Breast epithelium (tissue), 4 donors: ENCODE measurements around the gene CDK19. TPM values are rescaled to one million over a fixed set of nuclear protein-coding genes. Genes with fewer than 3 reads are reported as not detected.
"Not testable (repeated sequence)": the region's sequence is repeated elsewhere in the genome, so short reads cannot be mapped to it uniquely, and the experiment has no call there.

Source experiments
- DNase-seq, 2 donors: peaks; one replicate each; pipeline ENCODE4 v3.0.0-alpha.2; 2019; ENCODE audit warnings: low spot score in 2 of 2
- H3K27ac ChIP-seq, 2 donors: fragments of 200-600 bp; sonication (generic) in 1 of 2; one replicate each; pipeline ENCODE4 v1.5.1; 2016 to 2019; ENCODE audit warnings: mild to moderate bottlenecking in 1 of 2
- H3K27me3 ChIP-seq, 2 donors: fragments of 200-600 bp; sonication (generic) in 1 of 2; one replicate each; pipeline versions ENCODE4 v1.5.1 to v1.6.0; 2017 to 2019; ENCODE audit warnings: control low read depth in 1 of 2, mild to moderate bottlenecking in 1 of 2
- H3K36me3 ChIP-seq: fragments of 200-600 bp; one replicate; pipeline ENCODE4 v1.5.1; 2019
- H3K4me1 ChIP-seq, 2 donors: fragments of 200-600 bp; sonication (generic); one replicate each; pipeline ENCODE4 v1.5.1; 2016 to 2019; ENCODE audit warnings: control low read depth in 1 of 2
- H3K4me3 ChIP-seq, 3 donors: fragments of 200-600 bp; sonication (generic); 1 replicate in 2 of 3; 2 replicates in 1 of 3; pipeline ENCODE4 v1.5.1; 2016 to 2019; ENCODE audit warnings: mild to moderate bottlenecking in 3 of 3, moderate library complexity in 2 of 3
- H3K9me3 ChIP-seq, 2 donors: fragments of 200-600 bp; sonication (generic) in 1 of 2; one replicate each; pipeline ENCODE4 v1.5.1; 2016 to 2019; ENCODE audit warnings: control low read depth in 1 of 2
- POLR2A ChIP-seq: fragments of 450-650 bp; IDR thresholded peaks from one replicate; pipeline ENCODE4 v1.6.1; 2016; ENCODE audit warnings: antibody characterized with exemption, mild to moderate bottlenecking, moderate library complexity
- POLR2AphosphoS5 ChIP-seq, 3 donors: sonication (generic); formaldehyde crosslinking; IDR thresholded peaks; one replicate each; pipeline ENCODE4 v1.6.1; 2017; ENCODE audit warnings: antibody characterized with exemption in 3 of 3
- intact Hi-C: fragments of 100-400 bp; cut with DNase I; formaldehyde crosslinking; loops from one replicate; pipeline ENCODE4 v1.15.1; 2023; ENCODE audit warnings: low total_unique reads
- total RNA-seq, 3 donors: library from RNA; depleted of rRNA; stranded (reverse); fragments of >200 nt; gene quantifications; one replicate each; pipeline ENCODE4 v1.1.0, GENCODE V29; 2016
- TF ChIP-seq, protein P1 (sequence below), 3 donors: fragments of 450-650 bp; IDR thresholded peaks; one replicate each; pipeline ENCODE4 v1.5.1; 2016 to 2017; ENCODE audit warnings: antibody characterized with exemption in 3 of 3, mild to moderate bottlenecking in 3 of 3, moderate library complexity in 3 of 3

The CDK19 gene
- total RNA-seq, 3 donors from 2014 or later: 14.1 to 17.9 (median 17.9) TPM

DNA sequence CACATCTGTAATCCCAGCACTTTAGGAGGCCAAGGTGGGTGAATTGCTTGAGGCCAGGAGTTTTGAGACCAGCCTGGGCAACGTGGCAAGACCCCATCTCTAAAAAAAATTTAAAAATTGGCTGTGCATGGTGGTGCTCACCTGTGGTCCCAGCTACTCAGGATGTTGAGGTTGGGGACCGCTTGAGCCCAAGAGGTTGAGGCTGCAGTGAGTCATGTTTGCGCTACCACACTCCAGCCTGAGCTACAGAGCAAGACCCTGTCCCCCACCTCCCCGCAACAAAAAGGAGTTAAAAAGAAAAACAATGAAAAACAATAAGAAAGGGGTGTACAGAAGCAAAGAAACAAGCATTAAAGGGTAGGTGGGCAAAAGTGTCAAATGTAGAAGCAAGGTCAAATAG lies 57.3 kb downstream of the CDK19 start:
- Histone ChIP-seq H3K27me3 (no peaks in the 10 kb centered on the region), H3K4me3 (no peak overlapping the region), H3K9me3 (no peaks in the 10 kb centered on the region), H3K27ac (no peak overlapping the region), H3K4me1 (no peaks in the 10 kb centered on the region), H3K36me3 (no peaks in the 10 kb centered on the region)
- DNase-seq: no peak
- TF ChIP-seq POLR2A (no peak), POLR2AphosphoS5 (IDR thresholded peaks at IDR 0.05) (no peak)
- TF ChIP-seq, protein P1, sequence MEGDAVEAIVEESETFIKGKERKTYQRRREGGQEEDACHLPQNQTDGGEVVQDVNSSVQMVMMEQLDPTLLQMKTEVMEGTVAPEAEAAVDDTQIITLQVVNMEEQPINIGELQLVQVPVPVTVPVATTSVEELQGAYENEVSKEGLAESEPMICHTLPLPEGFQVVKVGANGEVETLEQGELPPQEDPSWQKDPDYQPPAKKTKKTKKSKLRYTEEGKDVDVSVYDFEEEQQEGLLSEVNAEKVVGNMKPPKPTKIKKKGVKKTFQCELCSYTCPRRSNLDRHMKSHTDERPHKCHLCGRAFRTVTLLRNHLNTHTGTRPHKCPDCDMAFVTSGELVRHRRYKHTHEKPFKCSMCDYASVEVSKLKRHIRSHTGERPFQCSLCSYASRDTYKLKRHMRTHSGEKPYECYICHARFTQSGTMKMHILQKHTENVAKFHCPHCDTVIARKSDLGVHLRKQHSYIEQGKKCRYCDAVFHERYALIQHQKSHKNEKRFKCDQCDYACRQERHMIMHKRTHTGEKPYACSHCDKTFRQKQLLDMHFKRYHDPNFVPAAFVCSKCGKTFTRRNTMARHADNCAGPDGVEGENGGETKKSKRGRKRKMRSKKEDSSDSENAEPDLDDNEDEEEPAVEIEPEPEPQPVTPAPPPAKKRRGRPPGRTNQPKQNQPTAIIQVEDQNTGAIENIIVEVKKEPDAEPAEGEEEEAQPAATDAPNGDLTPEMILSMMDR (IDR thresholded peaks at IDR 0.05): no peak
- intact Hi-C loops: no loop called here

DNA sequence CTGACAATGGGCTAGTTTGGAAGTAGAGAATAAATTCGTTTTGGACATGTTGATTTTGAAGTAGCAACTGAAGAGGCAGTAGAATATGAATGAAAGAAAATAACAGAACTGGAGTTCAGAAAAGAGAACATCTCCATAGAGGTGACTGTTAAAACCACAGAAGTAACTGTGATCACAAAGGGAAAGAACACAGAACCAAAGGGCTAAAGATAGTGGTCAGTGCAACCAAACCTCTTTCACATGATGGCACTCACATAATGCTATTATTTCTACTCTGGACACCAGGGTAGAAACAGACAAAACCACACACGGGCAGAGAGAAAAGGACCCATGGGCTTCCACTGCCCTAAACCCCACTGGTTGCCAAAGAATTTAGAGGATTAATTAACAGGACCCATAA lies 58.5 kb downstream of the CDK19 start:
- no peaks in the 10 kb centered on the region for H3K36me3 ChIP-seq
- intact Hi-C loops: no loop called here
- H3K4me3 ChIP-seq: no peak overlapping the region
- no peak for DNase-seq
- no peaks in the 10 kb centered on the region for H3K9me3 ChIP-seq
- no peaks in the 10 kb centered on the region for H3K27me3 ChIP-seq
- TF ChIP-seq POLR2A: no peak
- TF ChIP-seq, protein P1 (IDR thresholded peaks at IDR 0.05): no peak
- TF ChIP-seq POLR2AphosphoS5 (IDR thresholded peaks at IDR 0.05): no peak
- H3K4me1 ChIP-seq: no peaks in the 10 kb centered on the region
- no peak overlapping the region for H3K27ac ChIP-seq

DNA sequence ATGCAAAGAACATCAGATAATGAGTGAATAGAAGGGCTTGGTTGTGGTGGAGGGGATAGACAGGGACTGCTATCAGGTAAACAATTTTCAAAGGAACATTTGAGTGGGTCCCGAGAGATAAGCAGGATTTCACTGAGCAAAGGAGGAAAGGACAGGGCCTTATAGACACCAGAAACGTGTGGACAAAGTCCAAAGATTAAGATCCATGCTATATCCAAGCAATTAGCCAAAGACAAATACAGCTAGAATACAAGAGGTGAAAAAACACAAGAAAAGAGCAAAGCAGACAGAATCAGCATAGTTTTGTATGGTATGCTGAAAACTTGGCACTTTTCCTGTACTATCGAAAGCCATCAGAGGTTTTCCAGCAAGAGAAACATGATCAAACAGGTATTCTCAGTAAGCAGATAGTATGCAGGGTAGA lies 59.8 kb downstream of the CDK19 start:
- Histone ChIP-seq H3K4me3 (no peak overlapping the region), H3K9me3 (no peaks in the 10 kb centered on the region), H3K27ac (no peak overlapping the region), H3K4me1 (no peaks in the 10 kb centered on the region), H3K36me3 (no peaks in the 10 kb centered on the region), H3K27me3 (no peaks in the 10 kb centered on the region)
- no peak for DNase-seq
- TF ChIP-seq POLR2A (no peak), POLR2AphosphoS5 (IDR thresholded peaks at IDR 0.05) (no peak)
- TF ChIP-seq, protein P1 (IDR thresholded peaks at IDR 0.05): no peak
- intact Hi-C loops: no loop called here

DNA sequence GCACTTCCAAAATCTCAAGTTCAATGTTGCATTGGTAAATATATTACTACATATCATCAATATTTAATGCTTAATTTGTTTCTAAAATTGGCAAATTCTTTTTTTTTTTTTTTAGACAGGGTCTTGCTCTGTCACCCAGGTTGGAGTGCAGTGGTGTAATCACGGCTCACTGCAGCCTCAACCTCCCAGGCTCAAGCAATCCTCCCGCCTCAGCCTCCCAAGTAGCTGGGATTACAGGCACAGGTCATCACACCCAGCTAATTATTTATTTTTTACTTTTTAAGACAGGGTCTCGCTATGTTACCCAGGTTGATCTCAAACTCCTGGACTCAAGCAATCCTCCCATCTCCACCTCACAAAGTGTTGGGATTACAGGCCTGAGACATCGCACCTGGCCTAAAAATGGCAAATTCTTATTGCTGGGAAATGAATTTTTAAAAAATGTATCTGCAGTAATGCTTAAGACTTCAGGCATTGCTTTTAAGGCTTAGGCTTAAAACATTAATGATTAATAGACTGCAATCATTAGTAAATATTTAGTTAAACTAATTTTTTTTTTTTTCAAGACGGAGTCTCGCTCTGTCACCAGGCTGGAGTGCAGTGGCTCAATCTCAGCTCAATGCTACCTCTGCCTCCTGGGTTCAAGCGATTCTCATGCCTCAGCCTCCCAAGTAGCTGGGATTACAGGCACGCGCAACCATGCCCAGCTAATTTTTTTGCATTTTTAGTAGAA lies 61.2 kb downstream of the CDK19 start:
- DNase-seq, H3K27ac ChIP-seq, H3K4me1 ChIP-seq, H3K27me3 ChIP-seq, intact Hi-C loops, H3K4me3 ChIP-seq, H3K36me3 ChIP-seq, H3K9me3 ChIP-seq: not testable (repeated sequence)

DNA sequence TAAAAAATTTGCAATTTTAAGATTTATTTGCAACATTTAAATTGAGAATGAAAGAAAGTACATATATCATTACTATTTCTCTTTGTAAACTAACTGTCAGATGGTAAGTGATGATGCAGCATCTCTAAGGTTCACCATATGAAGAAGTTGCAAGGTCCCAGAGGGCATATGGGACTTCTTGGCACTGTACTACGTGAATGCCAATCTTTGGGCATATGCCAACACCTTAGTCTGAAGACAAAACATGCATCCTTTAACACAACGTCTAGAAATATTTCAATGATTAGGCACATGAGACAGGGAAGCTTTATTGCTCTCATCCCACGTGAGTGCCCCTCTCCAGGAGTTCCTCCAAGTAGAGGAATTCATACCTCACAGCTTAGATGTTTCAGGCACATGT lies 66.8 kb downstream of the CDK19 start:
- Histone ChIP-seq H3K36me3 (no peaks in the 10 kb centered on the region), H3K27ac (no peak overlapping the region), H3K4me3 (no peak overlapping the region), H3K4me1 (no peaks in the 10 kb centered on the region), H3K9me3 (no peaks in the 10 kb centered on the region), H3K27me3 (no peaks in the 10 kb centered on the region)
- intact Hi-C loops: no loop called here
- TF ChIP-seq, protein P1 (IDR thresholded peaks at IDR 0.05): no peak
- TF ChIP-seq POLR2AphosphoS5 (IDR thresholded peaks at IDR 0.05) (no peak), POLR2A (no peak)
- DNase-seq: no peak
